ENCODE results near the gene LIPE. TPM values are rescaled to one million over a fixed set of nuclear protein-coding genes. Genes with fewer than 3 reads are reported as not detected.

The LIPE gene
- total and polyA plus RNA-seq, 12 donors = 39.4 to 109 (median 55.0) TPM

DNA sequence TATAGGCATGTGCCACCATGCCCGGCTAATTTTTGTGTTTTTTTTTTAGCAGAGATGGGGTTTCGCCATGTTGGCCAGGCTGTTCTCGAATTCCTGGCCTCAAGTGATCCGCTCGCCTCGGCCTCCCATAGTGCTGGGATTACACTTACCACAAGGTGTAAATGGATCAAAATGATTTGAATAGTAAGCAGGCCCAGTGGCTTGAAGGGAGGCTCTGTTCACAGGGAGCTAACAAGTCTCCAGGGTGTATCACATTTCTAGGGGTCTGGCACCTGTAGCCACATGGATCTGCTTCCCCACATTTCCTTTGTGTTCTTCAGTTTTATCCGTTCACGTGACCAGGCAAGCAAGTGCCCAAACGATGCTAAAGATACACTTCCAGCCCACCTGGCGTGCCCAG is 23.6 kb downstream of the LIPE start:
- intact Hi-C loops (cut with DNase I) = no loop called here

DNA sequence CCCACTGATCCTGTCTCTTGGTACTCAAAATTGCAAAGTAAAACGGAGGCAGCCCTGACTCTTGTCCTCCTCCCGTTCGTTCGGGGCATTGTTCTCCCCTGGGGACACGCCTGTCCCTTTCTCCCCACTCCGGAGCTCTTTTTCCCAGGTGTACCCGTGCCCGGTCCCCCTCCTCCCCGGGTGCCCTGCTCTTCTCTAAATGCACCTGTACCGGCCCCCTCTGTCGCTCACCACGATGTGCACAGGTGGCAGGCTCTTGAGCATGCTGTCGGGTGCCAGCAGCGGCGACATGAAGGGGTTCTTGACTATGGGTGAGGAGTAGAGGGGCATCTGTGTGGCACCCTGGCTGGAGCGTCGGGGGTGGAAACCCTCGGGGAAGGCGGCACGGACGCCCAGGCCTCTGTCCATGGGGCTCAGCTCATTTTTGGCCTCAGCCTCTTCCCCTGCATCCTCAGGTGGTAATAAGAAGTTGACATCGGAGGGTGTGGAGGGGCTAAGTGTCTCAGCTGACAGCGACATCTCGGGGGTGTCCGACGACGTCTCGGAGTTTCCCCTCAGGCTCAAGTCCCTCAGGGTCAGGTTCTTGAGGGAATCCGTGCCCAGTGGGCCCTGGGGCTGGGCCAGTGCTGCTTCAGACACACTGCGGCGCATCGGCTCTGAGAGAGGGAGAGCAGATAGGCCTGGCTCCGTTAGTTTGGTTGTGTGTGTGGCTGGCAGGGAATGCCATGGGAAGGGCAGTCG is 24.6 kb downstream of the LIPE start:
- TF ChIP-seq, protein P1, sequence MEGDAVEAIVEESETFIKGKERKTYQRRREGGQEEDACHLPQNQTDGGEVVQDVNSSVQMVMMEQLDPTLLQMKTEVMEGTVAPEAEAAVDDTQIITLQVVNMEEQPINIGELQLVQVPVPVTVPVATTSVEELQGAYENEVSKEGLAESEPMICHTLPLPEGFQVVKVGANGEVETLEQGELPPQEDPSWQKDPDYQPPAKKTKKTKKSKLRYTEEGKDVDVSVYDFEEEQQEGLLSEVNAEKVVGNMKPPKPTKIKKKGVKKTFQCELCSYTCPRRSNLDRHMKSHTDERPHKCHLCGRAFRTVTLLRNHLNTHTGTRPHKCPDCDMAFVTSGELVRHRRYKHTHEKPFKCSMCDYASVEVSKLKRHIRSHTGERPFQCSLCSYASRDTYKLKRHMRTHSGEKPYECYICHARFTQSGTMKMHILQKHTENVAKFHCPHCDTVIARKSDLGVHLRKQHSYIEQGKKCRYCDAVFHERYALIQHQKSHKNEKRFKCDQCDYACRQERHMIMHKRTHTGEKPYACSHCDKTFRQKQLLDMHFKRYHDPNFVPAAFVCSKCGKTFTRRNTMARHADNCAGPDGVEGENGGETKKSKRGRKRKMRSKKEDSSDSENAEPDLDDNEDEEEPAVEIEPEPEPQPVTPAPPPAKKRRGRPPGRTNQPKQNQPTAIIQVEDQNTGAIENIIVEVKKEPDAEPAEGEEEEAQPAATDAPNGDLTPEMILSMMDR (IDR thresholded peaks at IDR 0.05) = no peak
- peak overlapping the region in 6 of 10 donors; percentile 43 to 83 (median 73) for H3K27ac ChIP-seq
- intact Hi-C loops (cut with DNase I) = no loop called here
- DNase-seq = no peak
- no peaks in the 10 kb centered on the region for H3K27me3 ChIP-seq
- H3K4me3 ChIP-seq = peak overlapping the region in 8 of 10 donors; percentile 55 to 75 (median 66)
- H3K4me1 ChIP-seq = peaks cover 4 to 29% (median 22%) of the 10 kb centered on the region in 9 donors
- H3K9me3 ChIP-seq = no peaks in the 10 kb centered on the region
- peaks cover 0 to 41% (median 13%) of the 10 kb centered on the region in 9 donors for H3K36me3 ChIP-seq
- peak in 2 of 8 donors; percentile 2 to 11 for ATAC-seq
- WGBS, 2 donors = 71 to 72% methylated on average over 34 of the region's 34 CpGs

More for the DNA sequence above, 23.6 kb downstream of the LIPE start:
- WGBS, 2 donors = 95 to 96% methylated on average over 10 of the region's 10 CpGs
- DNase-seq (no peak), ATAC-seq (no peak)
- H3K36me3 ChIP-seq = peaks cover 0 to 52% (median 13%) of the 10 kb centered on the region in 9 donors
- no peaks in the 10 kb centered on the region for H3K9me3 ChIP-seq
- no peak overlapping the region for H3K4me3 ChIP-seq
- no peaks in the 10 kb centered on the region for H3K27me3 ChIP-seq
- TF ChIP-seq, protein P1 (IDR thresholded peaks at IDR 0.05) = no peak
- peaks cover 0 to 22% (median 15%) of the 10 kb centered on the region in 9 donors for H3K4me1 ChIP-seq
- no peak overlapping the region for H3K27ac ChIP-seq

DNA sequence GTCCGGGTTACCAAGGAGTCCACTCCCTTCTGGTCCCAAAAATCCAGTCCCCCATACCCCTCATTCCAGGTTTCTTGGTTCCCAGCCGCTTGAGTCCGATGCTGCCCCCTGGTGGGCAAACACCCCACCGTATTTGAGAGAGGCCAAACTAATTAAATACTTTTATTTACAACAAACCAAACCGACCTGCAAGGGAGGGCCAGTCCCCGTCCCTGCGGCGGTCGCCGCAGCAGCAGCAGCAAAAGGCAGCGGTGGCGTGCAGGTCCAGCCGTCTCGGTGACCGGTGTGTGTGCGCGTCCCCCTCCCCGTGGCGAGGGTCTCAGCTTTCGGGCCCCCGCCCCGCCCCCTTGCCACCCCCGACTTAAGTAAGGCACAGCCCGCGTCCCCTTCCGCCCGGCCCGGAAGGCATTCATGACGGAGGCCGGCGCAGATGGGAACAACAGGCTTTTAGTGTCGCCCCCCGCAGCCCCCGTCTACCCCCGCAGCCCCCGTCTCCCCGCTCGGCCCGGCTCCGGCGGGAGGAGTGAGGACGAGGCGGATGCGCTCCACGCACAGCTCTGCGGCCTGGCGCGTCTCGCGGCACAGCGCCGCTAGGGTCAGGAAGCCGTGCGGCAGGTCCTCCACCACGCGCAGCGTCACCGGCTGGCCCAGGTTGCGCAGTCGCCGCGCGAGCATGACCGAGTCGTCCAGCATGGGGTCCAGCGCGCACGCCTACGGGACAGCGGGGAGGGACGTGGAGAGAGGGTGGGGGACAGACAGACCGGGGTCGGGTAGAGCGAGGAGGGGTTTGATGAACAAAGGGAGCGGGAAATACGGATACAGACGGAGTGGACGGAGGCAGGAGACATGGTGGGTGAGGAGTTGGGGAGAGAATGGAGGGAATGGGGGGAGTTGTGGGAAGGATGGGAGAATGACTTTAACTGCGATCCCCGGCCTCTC is 25.6 kb downstream of the LIPE start:
- TF ChIP-seq, protein P1 (IDR thresholded peaks at IDR 0.05) = peak; percentile 80 to 94 (median 85)
- WGBS, 2 donors = 1 to 2% methylated on average over 74 to 80 of the region's 80 CpGs
- Histone ChIP-seq H3K27ac (peak overlapping the region in 9 of 10 donors; percentile 43 to 83 (median 72)), H3K4me3 (peak overlapping the region; percentile 44 to 75 (median 62)), H3K36me3 (peaks cover 0 to 32% (median 10%) of the 10 kb centered on the region in 9 donors), H3K27me3 (no peaks in the 10 kb centered on the region), H3K4me1 (peaks cover 5 to 33% (median 25%) of the 10 kb centered on the region in 9 donors), H3K9me3 (no peaks in the 10 kb centered on the region)
- intact Hi-C loops (cut with DNase I) = no loop called here
- DNase-seq (peak; percentile 83 to 85), ATAC-seq (peak; percentile 59 to 70 (median 64))

DNA sequence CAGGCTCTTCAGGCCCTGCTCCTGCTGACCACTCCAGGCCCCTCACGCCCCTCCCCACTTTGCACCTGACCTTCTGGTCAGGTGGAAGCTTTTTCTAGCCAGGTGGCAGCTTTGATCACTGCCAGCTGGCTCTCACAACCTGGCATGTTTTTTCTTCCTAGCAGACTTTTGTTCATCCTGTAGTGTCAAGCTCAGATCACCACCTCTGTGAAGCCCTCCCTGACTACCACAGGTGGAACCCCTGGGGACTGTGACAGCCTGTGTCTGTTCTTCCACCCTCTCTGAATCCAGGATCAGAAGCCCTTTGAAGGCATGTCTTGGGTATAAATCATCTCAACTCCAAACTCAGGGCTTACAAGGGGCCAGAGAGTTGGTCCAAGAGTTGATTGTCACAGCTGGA is 26.8 kb downstream of the LIPE start:
- 91 to 95% methylated on average over 1 of the region's 1 CpG for WGBS, 2 donors
- ATAC-seq (no peak), DNase-seq (no peak)
- peaks cover 0 to 21% (median 7%) of the 10 kb centered on the region in 9 donors for H3K36me3 ChIP-seq
- peaks cover 8 to 41% (median 33%) of the 10 kb centered on the region in 9 donors for H3K4me1 ChIP-seq
- no peak overlapping the region for H3K27ac ChIP-seq
- H3K27me3 ChIP-seq = no peaks in the 10 kb centered on the region
- H3K9me3 ChIP-seq = no peaks in the 10 kb centered on the region
- TF ChIP-seq, protein P1 (IDR thresholded peaks at IDR 0.05) = no peak
- intact Hi-C loops (cut with DNase I) = no loop called here
- H3K4me3 ChIP-seq = no peak overlapping the region
